DND-41 (cell line): ENCODE measurements around the gene MTFMT.

ENCODE experiments used
- ATAC-seq: fragments of 200-7000 bp; cut with Tn5 transposase; 3 replicates; pipeline ENCODE4 v1.9.1; 2021; ENCODE audit warnings: low read depth; ENCODE audit not compliant: insufficient read depth
- DNase-seq: peaks from one replicate; pipeline ENCODE4 v3.0.0-alpha.2; 2020
- H2AFZ ChIP-seq: 2 replicates; pipeline ENCODE4 v1.6.0; 2012; ENCODE audit warnings: low read depth, low read length
- H3K27ac ChIP-seq: 2 replicates; pipeline ENCODE4 v1.5.1; 2012; ENCODE audit warnings: low read length, inconsistent platforms
- H3K27me3 ChIP-seq: fragments of 200-600 bp; sonication (generic); 2 replicates; pipeline ENCODE4 v1.6.0; 2012; ENCODE audit warnings: low read length, mild to moderate bottlenecking, inconsistent platforms; ENCODE audit not compliant: insufficient read depth, poor library complexity
- H3K36me3 ChIP-seq: 2 replicates; pipeline ENCODE4 v1.5.1; 2012; ENCODE audit warnings: low read length, inconsistent platforms; ENCODE audit not compliant: insufficient read depth
- H3K4me1 ChIP-seq: 2 replicates; pipeline ENCODE4 v1.5.1; 2012; ENCODE audit warnings: mild to moderate bottlenecking, low read length; ENCODE audit not compliant: insufficient read depth
- H3K4me2 ChIP-seq: 2 replicates; pipeline ENCODE4 v1.6.0; 2012; ENCODE audit warnings: mild to moderate bottlenecking, moderate library complexity, low read length, inconsistent platforms; ENCODE audit not compliant: insufficient read depth
- H3K4me3 ChIP-seq, 2 experiments: fragments of 200-600 bp in 1 of 2; shearing (Covaris generic) in 1 of 2; 2 replicates each; pipeline ENCODE4 v1.5.1; 2012 to 2016; ENCODE audit warnings: inconsistent platforms in 2 of 2, low read length in 2 of 2, mild to moderate bottlenecking in 2 of 2, low read depth in 1 of 2, moderate library complexity in 1 of 2
- H3K79me2 ChIP-seq: 2 replicates; pipeline ENCODE4 v1.6.0; 2012; ENCODE audit warnings: low read length, inconsistent platforms; ENCODE audit not compliant: insufficient read depth
- H3K9ac ChIP-seq: 2 replicates; pipeline ENCODE4 v1.6.0; 2012; ENCODE audit warnings: low read depth, mild to moderate bottlenecking, inconsistent platforms, low read length, moderate library complexity
- H3K9me3 ChIP-seq: 2 replicates; pipeline ENCODE4 v1.5.1; 2012; ENCODE audit warnings: low read length, moderate library complexity, mild to moderate bottlenecking, inconsistent platforms; ENCODE audit not compliant: insufficient read depth, severe bottlenecking
- H4K20me1 ChIP-seq: 2 replicates; pipeline ENCODE4 v1.6.0; 2012; ENCODE audit warnings: low read length; ENCODE audit not compliant: insufficient read depth
- CTCF ChIP-seq: IDR thresholded peaks from 2 replicates; pipeline ENCODE4 v1.5.1; 2012; ENCODE audit warnings: borderline replicate concordance, low read length, moderate library complexity, mild to moderate bottlenecking; ENCODE audit not compliant: poor library complexity, severe bottlenecking; ENCODE audit errors: extremely low read depth
- EZH2 ChIP-seq: IDR thresholded peaks from 3 replicates; pipeline ENCODE4 v1.6.1; 2012; ENCODE audit warnings: borderline replicate concordance, low read depth, mild to moderate bottlenecking, moderate library complexity, low read length, inconsistent platforms; ENCODE audit not compliant: severe bottlenecking

Gene MTFMT

DNA sequence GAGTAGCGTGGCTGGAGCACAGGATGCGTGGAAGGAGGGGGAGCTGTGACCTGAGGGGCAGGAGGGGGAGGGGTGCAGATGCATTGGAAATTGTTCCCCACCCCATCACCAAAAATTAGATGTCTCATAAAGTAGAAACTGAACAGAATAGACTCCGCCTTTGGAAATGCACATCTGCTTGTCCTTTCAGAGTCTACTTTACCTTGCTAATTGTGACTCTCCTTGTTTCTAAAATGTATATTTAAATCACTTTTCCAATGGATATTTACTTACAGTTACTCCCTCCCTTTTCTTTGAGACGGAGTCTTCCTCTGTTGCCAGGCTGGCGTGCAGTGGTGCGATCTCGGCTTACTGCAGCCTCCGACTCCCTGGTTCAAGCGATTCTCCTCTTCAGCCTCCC lies 70.3 kb downstream of the MTFMT start:
- no peak for DNase-seq
- peaks cover 57% of the 10 kb centered on the region for H3K36me3 ChIP-seq

DNA sequence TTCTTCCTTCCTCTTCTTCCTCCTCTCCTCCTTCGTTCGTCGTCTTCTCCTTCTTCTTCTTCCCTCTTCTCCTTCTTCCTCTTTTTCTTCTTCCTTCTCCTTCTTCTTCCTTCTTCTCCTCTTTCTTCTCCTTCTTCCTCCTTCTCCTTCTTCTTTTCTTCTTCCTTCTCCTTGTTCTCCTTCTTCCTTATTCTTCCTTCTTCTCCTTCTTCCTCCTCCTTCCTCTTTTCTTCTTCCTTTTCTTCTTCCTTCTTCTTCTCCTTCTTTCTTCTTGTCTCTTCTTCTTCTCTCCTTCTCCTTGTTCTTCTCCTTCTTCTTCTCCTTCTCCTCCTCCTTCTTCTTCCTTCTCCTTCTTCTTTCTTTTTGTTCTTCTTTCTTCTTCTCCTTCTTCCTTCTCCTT lies 75.0 kb downstream of the MTFMT start:
- no peaks in the 10 kb centered on the region for H3K9me3 ChIP-seq
- peaks cover 20% of the 10 kb centered on the region for H3K36me3 ChIP-seq
- no peak overlapping the region for H3K4me2 ChIP-seq
- no peaks in the 10 kb centered on the region for H3K79me2 ChIP-seq
- no peak for ATAC-seq
- no peaks in the 10 kb centered on the region for H3K27me3 ChIP-seq
- H3K4me1 ChIP-seq: no peaks in the 10 kb centered on the region
- H4K20me1 ChIP-seq: no peaks in the 10 kb centered on the region
- H2AFZ ChIP-seq: no peak overlapping the region
- H3K27ac ChIP-seq: no peak overlapping the region
- no peak for DNase-seq
- no peak overlapping the region for H3K4me3 ChIP-seq
- no peak overlapping the region for H3K9ac ChIP-seq
- TF ChIP-seq CTCF: no peak
- no peak for TF ChIP-seq EZH2

More for the DNA sequence above, 70.3 kb downstream of the MTFMT start:
- TF ChIP-seq CTCF (no peak), EZH2 (no peak)
- no peak overlapping the region for H3K4me2 ChIP-seq
- no peaks in the 10 kb centered on the region for H3K9me3 ChIP-seq
- H3K27me3 ChIP-seq: no peaks in the 10 kb centered on the region
- H3K9ac ChIP-seq: no peak overlapping the region
- no peaks in the 10 kb centered on the region for H3K4me1 ChIP-seq
- ATAC-seq: no peak
- H3K27ac ChIP-seq: no peak overlapping the region
- H2AFZ ChIP-seq: no peak overlapping the region
- H3K79me2 ChIP-seq: no peaks in the 10 kb centered on the region
- no peak overlapping the region for H3K4me3 ChIP-seq
- no peaks in the 10 kb centered on the region for H4K20me1 ChIP-seq

- H3K36me3 ChIP-seq: peaks cover 8% of the 10 kb centered on the region; the same call in 1 of the 2 replicates
Measured at GRCh38 chr15:64951777-64952418, 77.5 kb downstream of the MTFMT start.

More at GRCh38 chr15:64951777-64952418, 77.5 kb downstream of the MTFMT start:
- no peaks in the 10 kb centered on the region for H3K27me3 ChIP-seq
- H3K9ac ChIP-seq: no peak overlapping the region
- H3K79me2 ChIP-seq: no peaks in the 10 kb centered on the region
- no peak overlapping the region for H2AFZ ChIP-seq
- ATAC-seq (no peak), DNase-seq (no peak)
- no peak overlapping the region for H3K4me3 ChIP-seq
- H3K9me3 ChIP-seq: no peaks in the 10 kb centered on the region
- no peak overlapping the region for H3K4me2 ChIP-seq
- TF ChIP-seq CTCF (no peak), EZH2 (no peak)
- no peak overlapping the region for H3K27ac ChIP-seq
- no peaks in the 10 kb centered on the region for H4K20me1 ChIP-seq
- no peaks in the 10 kb centered on the region for H3K4me1 ChIP-seq
